H1 (cell line): ENCODE measurements around the gene WWP2. TPM values are rescaled to one million over a fixed set of nuclear protein-coding genes. Genes with fewer than 3 reads are reported as not detected.

Experiments
- CTCF ChIA-PET: fragments of 300-600 bp; sonication (Branson Sonifier 250); formaldehyde crosslinking; loops from one replicate; lab custom pipeline; 2021; ENCODE audit not compliant: partially characterized antibody; lab: Charles Lee
- POLR2A ChIA-PET: fragments of 300-600 bp; sonication (Branson Sonifier 250); formaldehyde crosslinking; loops from one replicate; lab custom pipeline; 2021; ENCODE audit warnings: inconsistent platforms; ENCODE audit not compliant: partially characterized antibody; lab: Charles Lee
- DNase-seq, 2 experiments: peaks; one replicate each; pipeline versions ENCODE4 v3.0.0 to v3.0.0-alpha.2; 2010 to 2022; ENCODE audit warnings: low spot score in 2 of 2, low read depth in 1 of 2, mixed read lengths in 1 of 2
- FAIRE-seq: peaks from 2 replicates; lab custom pipeline; 2011; peaks lifted over from hg19 to GRCh38; lab: Jason Lieb, UNC
- H2AFZ ChIP-seq: 2 replicates; pipeline ENCODE4 v1.8.1; 2012; ENCODE audit warnings: low read length, inconsistent platforms
- H2AK5ac ChIP-seq: 2 replicates; pipeline ENCODE4 v1.6.1; 2013; ENCODE audit warnings: low read depth, low read length
- H2BK120ac ChIP-seq: replicated peaks from 2 replicates; pipeline ENCODE3; 2013; ENCODE audit warnings: low read depth, low read length, inconsistent platforms
- H2BK12ac ChIP-seq: 2 replicates; pipeline ENCODE4 v1.6.1; 2013; ENCODE audit warnings: low read depth, low read length
- H2BK15ac ChIP-seq: 2 replicates; pipeline ENCODE4 v1.6.1; 2013; ENCODE audit warnings: low read length
- H2BK20ac ChIP-seq: 2 replicates; pipeline ENCODE4 v1.6.1; 2013; ENCODE audit warnings: low read length
- H2BK5ac ChIP-seq: 2 replicates; pipeline ENCODE4 v1.6.1; 2013; ENCODE audit warnings: low read depth, low read length
- H3K14ac ChIP-seq: 2 replicates; pipeline ENCODE4 v1.6.1; 2013; ENCODE audit warnings: inconsistent platforms; ENCODE audit not compliant: insufficient read length
- H3K18ac ChIP-seq: 2 replicates; pipeline ENCODE4 v1.6.1; 2013; ENCODE audit warnings: low read length; ENCODE audit errors: extremely low read depth
- H3K23ac ChIP-seq: 2 replicates; pipeline ENCODE4 v1.6.1; 2013; ENCODE audit warnings: inconsistent platforms; ENCODE audit not compliant: insufficient read length
- H3K23me2 ChIP-seq: 2 replicates; pipeline ENCODE4 v1.6.1; 2013; ENCODE audit warnings: low read depth, low read length
- H3K27ac ChIP-seq: 2 replicates; pipeline ENCODE4 v1.6.1; 2011; ENCODE audit warnings: low read depth, low read length, inconsistent platforms
- H3K27me3 ChIP-seq, 4 experiments: replicated peaks in 1 of 4; 1 replicate in 1 of 4; 2 replicates in 3 of 4; pipeline versions ENCODE4 v1.6.1 to v1.8.1; 2011 to 2013; ENCODE audit warnings: low read length in 3 of 4, mild to moderate bottlenecking in 3 of 4, inconsistent platforms in 2 of 4, mixed read lengths in 2 of 4, moderate library complexity in 1 of 4; ENCODE audit not compliant: control insufficient read depth in 3 of 4, insufficient read depth in 3 of 4; ENCODE audit errors: extremely low read depth in 1 of 4
- H3K36me3 ChIP-seq, 4 experiments: 2 replicates each; pipeline versions ENCODE4 v1.6.1 to v1.8.1; 2011 to 2013; ENCODE audit warnings: mild to moderate bottlenecking in 4 of 4, low read length in 3 of 4, moderate library complexity in 2 of 4, control low read depth in 1 of 4, inconsistent platforms in 1 of 4; ENCODE audit not compliant: insufficient read depth in 4 of 4, control insufficient read depth in 2 of 4
- H3K4ac ChIP-seq: replicated peaks from 2 replicates; pipeline ENCODE3; 2013; ENCODE audit warnings: low read length, low read depth, mixed read lengths, inconsistent platforms; ENCODE audit not compliant: insufficient read length
- H3K4me1 ChIP-seq, 4 experiments: replicated peaks in 1 of 4; 1 replicate in 1 of 4; 2 replicates in 3 of 4; pipeline versions ENCODE4 v1.6.1 to v1.8.1; 2011 to 2013; ENCODE audit warnings: low read length in 3 of 4, inconsistent platforms in 2 of 4, mixed read lengths in 1 of 4; ENCODE audit not compliant: insufficient read depth in 4 of 4, control insufficient read depth in 3 of 4
- H3K4me2 ChIP-seq, 2 experiments: 2 replicates each; pipeline versions ENCODE4 v1.6.1 to v1.8.1; 2011 to 2013; ENCODE audit warnings: low read depth in 2 of 2, low read length in 2 of 2, control low read depth in 1 of 2, inconsistent platforms in 1 of 2, mild to moderate bottlenecking in 1 of 2; ENCODE audit not compliant: insufficient read depth in 1 of 2
- H3K4me3 ChIP-seq, 4 experiments: fragments of 200-600, 300-600 bp in 1 of 4; sonication (generic), shearing (Covaris generic), sonication (Bioruptor Twin) in 1 of 4; 2 replicates each; pipeline versions ENCODE4 v1.5.1 to v1.8.1; 2011 to 2016; ENCODE audit warnings: low read length in 4 of 4, low read depth in 3 of 4, control low read depth in 2 of 4, inconsistent platforms in 2 of 4, mild to moderate bottlenecking in 2 of 4, mixed read lengths in 1 of 4, moderate library complexity in 1 of 4; ENCODE audit not compliant: insufficient read depth in 2 of 4; ENCODE audit errors: extremely low read depth in 1 of 4
- H3K56ac ChIP-seq: replicated peaks from 2 replicates; pipeline ENCODE3; 2013; ENCODE audit warnings: low read depth, mild to moderate bottlenecking, mixed read lengths, low read length, inconsistent platforms; ENCODE audit not compliant: insufficient read length
- H3K79me1 ChIP-seq: 2 replicates; pipeline ENCODE4 v1.6.1; 2013; ENCODE audit warnings: low read depth, low read length, control low read depth
- H3K79me2 ChIP-seq, 2 experiments: 2 replicates each; pipeline versions ENCODE4 v1.6.1 to v1.8.1; 2012 to 2013; ENCODE audit warnings: low read length in 2 of 2, mild to moderate bottlenecking in 2 of 2, inconsistent platforms in 1 of 2; ENCODE audit not compliant: insufficient read depth in 2 of 2, control insufficient read depth in 1 of 2
- H3K9ac ChIP-seq, 4 experiments: replicated peaks in 1 of 4; 1 replicate in 1 of 4; 2 replicates in 3 of 4; pipeline versions ENCODE4 v1.6.1 to v1.8.1; 2011 to 2013; ENCODE audit warnings: low read depth in 3 of 4, low read length in 3 of 4, control low read depth in 2 of 4, mild to moderate bottlenecking in 2 of 4, moderate library complexity in 2 of 4, inconsistent platforms in 1 of 4; ENCODE audit errors: extremely low read depth in 1 of 4
- H3K9me3 ChIP-seq, 2 experiments: 2 replicates each; pipeline versions ENCODE4 v1.6.1 to v1.8.1; 2012 to 2013; ENCODE audit warnings: mild to moderate bottlenecking in 2 of 2, moderate library complexity in 2 of 2, control low read depth in 1 of 2, inconsistent platforms in 1 of 2, low read depth in 1 of 2, low read length in 1 of 2, mixed read lengths in 1 of 2; ENCODE audit not compliant: insufficient read depth in 2 of 2
- H4K20me1 ChIP-seq, 2 experiments: replicated peaks in 1 of 2; 2 replicates each; pipeline versions ENCODE3 to v1.8.1; 2011 to 2013; ENCODE audit warnings: inconsistent platforms in 2 of 2, low read length in 2 of 2, mild to moderate bottlenecking in 1 of 2; ENCODE audit not compliant: insufficient read depth in 2 of 2, control insufficient read depth in 1 of 2
- H4K5ac ChIP-seq: 2 replicates; pipeline ENCODE4 v1.6.1; 2013; ENCODE audit warnings: low read length, low read depth, mixed read lengths, inconsistent platforms; ENCODE audit not compliant: insufficient read length
- H4K8ac ChIP-seq: 2 replicates; pipeline ENCODE4 v1.8.0; 2013; ENCODE audit warnings: mild to moderate bottlenecking, moderate library complexity, low read length, inconsistent platforms; ENCODE audit not compliant: insufficient read depth; ENCODE audit errors: extremely low read depth
- H4K91ac ChIP-seq: replicated peaks from 2 replicates; pipeline ENCODE3; 2013; ENCODE audit warnings: low read length, mixed read lengths, inconsistent platforms; ENCODE audit not compliant: insufficient read length
- ASH2L ChIP-seq: fragments of 200-600, 300-600 bp; sonication (generic); IDR thresholded peaks from one replicate; pipeline ENCODE4 v1.7.1; 2017; ENCODE audit warnings: low read length
- BACH1 ChIP-seq: IDR thresholded peaks from 2 replicates; pipeline ENCODE4 v1.6.1; 2012; ENCODE audit warnings: low read length, improper control_type of control experiment
- BRCA1 ChIP-seq: IDR thresholded peaks from 2 replicates; pipeline ENCODE4 v1.6.1; 2012; ENCODE audit warnings: low read depth, low read length, improper control_type of control experiment
- CREB1 ChIP-seq: IDR thresholded peaks from 2 replicates; pipeline ENCODE4 v1.6.1; 2012; ENCODE audit warnings: inconsistent platforms
- FOSL1 ChIP-seq: IDR thresholded peaks from 2 replicates; pipeline ENCODE4 v1.6.1; 2011; ENCODE audit warnings: mild to moderate bottlenecking, low read depth, low read length, moderate library complexity; ENCODE audit not compliant: insufficient read depth
- GTF2F1 ChIP-seq: IDR thresholded peaks from 2 replicates; pipeline ENCODE4 v1.6.1; 2012; ENCODE audit warnings: low read depth, low read length, improper control_type of control experiment, borderline replicate concordance
- NRF1 ChIP-seq: IDR thresholded peaks from 2 replicates; pipeline ENCODE4 v1.6.1; 2011; ENCODE audit warnings: mild to moderate bottlenecking, low read depth, low read length, improper control_type of control experiment
- RAD21 ChIP-seq, 2 experiments: IDR thresholded peaks in 1 of 2; conservative IDR thresholded peaks in 1 of 2; 2 replicates each; pipeline ENCODE4 v1.6.1; 2011; ENCODE audit warnings: low read depth in 2 of 2, low read length in 2 of 2, improper control_type of control experiment in 1 of 2, inconsistent platforms in 1 of 2, mild to moderate bottlenecking in 1 of 2, moderate library complexity in 1 of 2
- WGBS, 2 experiments: shearing (Covaris generic) in 1 of 2; methylation state at CpG; one replicate each; pipeline versions ENCODE4 v1.1.6 to v1.1.7; 2013 to 2015; ENCODE audit warnings: low lambda C conversion rate in 2 of 2, mixed read lengths in 2 of 2, inconsistent platforms in 1 of 2, low coverage in 1 of 2, missing lambda C conversion rate in 1 of 2; ENCODE audit not compliant: insufficient replicate concordance in 2 of 2, insufficient coverage in 1 of 2, insufficient read length in 1 of 2; ENCODE audit errors: extremely low coverage in 1 of 2, missing lambda C conversion rate in 1 of 2; 5-methylcytosine and 5-hydroxymethylcytosine counted together
- polyA plus RNA-seq, 7 experiments: library from polyadenylated mRNA; depleted of rRNA in 3 of 7; stranded (reverse) in 5 of 7; unstranded in 2 of 7; fragments of >200 nt in 5 of 7; fragments of 200-250 nt in 2 of 7; gene quantifications; 1 replicate in 5 of 7; 2 replicates in 1 of 7; 4 replicates in 1 of 7; pipeline versions ENCODE4 v1.2.1 to v1.2.3, GENCODE V29; 2011 to 2013; ENCODE audit warnings: missing spikeins in 2 of 7, mixed read lengths in 2 of 7
- total RNA-seq: library from RNA; stranded (reverse); fragmentation: NEBNext Ultra II Directional; extraction: Animal tissue kit (Norgen Biotek cat#: 25700); gene quantifications from 2 replicates; pipeline ENCODE4 v1.2.1, GENCODE V29; 2021

WWP2 gene
- total and polyA plus RNA-seq, 2 of the 8 experiments (the other 6 are each of a cell fraction or from before 2014, with no cell fraction given) = 14.1 to 42.2 TPM

- Histone ChIP-seq H3K14ac (no peak overlapping the region), H3K36me3 (peaks cover 39 to 65% (median 57%) of the 10 kb centered on the region in 4 experiments), H2BK120ac (no peak overlapping the region), H2BK12ac (no peak overlapping the region), H3K56ac (no peak overlapping the region), H3K27me3 (no peaks in the 10 kb centered on the region), H2BK20ac (no peak overlapping the region), H3K9me3 (no peaks in the 10 kb centered on the region), H3K9ac (no peak overlapping the region), H3K23me2 (no peaks in the 10 kb centered on the region), H4K91ac (no peak overlapping the region), H3K18ac (no peak overlapping the region), H4K20me1 (peaks cover 0 to 24% of the 10 kb centered on the region in 2 experiments), H3K4me1 (no peaks in the 10 kb centered on the region), H2AFZ (no peak overlapping the region), H3K23ac (no peak overlapping the region), H2BK5ac (no peak overlapping the region)
- POLR2A ChIA-PET = interaction anchor here (0.6 to 6.5 kb wide), 7 partner anchors 9 to 90 kb away, joined by 3 to 63 read pairs (median 5); partner anchors contain the start of genes NOB1 and NQO1
- CTCF ChIA-PET = interaction anchor here (0.5 to 0.9 kb wide), 2 partner anchors 11 to 52 kb away, joined by 3 read pairs; no protein-coding TSS in a partner anchor
- no peak for FAIRE-seq
- TF ChIP-seq RAD21 (IDR thresholded peaks at IDR 0.05 in 1 of 2, conservative IDR thresholded peaks at IDR 0.05 in 1 of 2; ENCODE audit: low read depth in 2 of 2, low read length in 2 of 2) = no peak
- no peak for TF ChIP-seq NRF1
- TF ChIP-seq FOSL1 = no peak
- TF ChIP-seq ASH2L = no peak
- TF ChIP-seq CREB1 = no peak
- TF ChIP-seq BRCA1 = no peak
- no peak for TF ChIP-seq GTF2F1
- TF ChIP-seq BACH1 = no peak
- TF ChIP-seq, all 59 proteins: peak for 0
- no peak overlapping the region for H2BK15ac ChIP-seq
- no peak for DNase-seq
- peaks cover 0 to 4% of the 10 kb centered on the region in 2 experiments; a peak in 1 of 4 replicates for H3K79me2 ChIP-seq
- H3K4ac ChIP-seq = no peak overlapping the region
- H3K27ac ChIP-seq = no peak overlapping the region
- no peak overlapping the region for H3K4me2 ChIP-seq
- H3K79me1 ChIP-seq = peaks cover 10% of the 10 kb centered on the region
- no peak overlapping the region for H2AK5ac ChIP-seq
- no peak overlapping the region for H4K5ac ChIP-seq
- 97% methylated on average over 39 of the region's 41 CpGs; no CpG with 5 or more reads in 1 of the 2 experiments for WGBS, 2 experiments
- no peak overlapping the region for H4K8ac ChIP-seq
- H3K4me3 ChIP-seq = no peak overlapping the region
These were observed 19.9 kb upstream of the WWP2 start for GRCh38 chr16:69741951-69742904.
